HG02759 (cell line): ENCODE measurements around the gene PEF1.
"Not testable (repeated sequence)": the region's sequence is repeated elsewhere in the genome, so short reads cannot be mapped to it uniquely, and the experiment has no call there.

ENCODE experiments used
- ATAC-seq: cut with Tn5 transposase; IDR thresholded peaks from one replicate; pipeline ENCODE4 v1.9.1; 2021; ENCODE audit warnings: mild to moderate bottlenecking, moderate library complexity; ENCODE audit not compliant: unreplicated experiment

Gene PEF1

GRCh38 chr1:31615939-31616338, 28.7 kb downstream of the PEF1 start:
- no peak for ATAC-seq

DNA sequence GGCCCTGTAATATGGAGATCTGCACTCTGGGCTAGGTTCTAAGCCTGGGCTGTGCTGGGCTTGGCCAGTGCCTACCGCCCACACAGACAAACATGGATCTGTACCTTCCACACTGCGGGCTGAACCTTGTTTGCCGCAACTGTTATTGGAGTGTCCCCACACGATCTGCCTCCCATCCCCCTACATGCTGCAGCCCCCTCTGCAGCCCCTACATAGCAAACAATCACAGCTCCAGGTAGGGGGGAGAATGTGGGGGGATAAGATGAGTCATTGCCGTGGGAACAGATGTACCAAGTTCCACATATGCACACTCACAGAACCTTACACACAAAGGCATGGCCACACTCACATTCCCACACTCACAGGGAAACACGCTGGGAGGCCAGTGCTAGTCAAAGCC, 29.3 kb downstream of the PEF1 start:
- ATAC-seq = no peak

GRCh38 chr1:31614414-31615005, 30.2 kb downstream of the PEF1 start:
- no peak for ATAC-seq

GRCh38 chr1:31609514-31610118, 35.1 kb downstream of the PEF1 start:
- ATAC-seq = no peak

DNA sequence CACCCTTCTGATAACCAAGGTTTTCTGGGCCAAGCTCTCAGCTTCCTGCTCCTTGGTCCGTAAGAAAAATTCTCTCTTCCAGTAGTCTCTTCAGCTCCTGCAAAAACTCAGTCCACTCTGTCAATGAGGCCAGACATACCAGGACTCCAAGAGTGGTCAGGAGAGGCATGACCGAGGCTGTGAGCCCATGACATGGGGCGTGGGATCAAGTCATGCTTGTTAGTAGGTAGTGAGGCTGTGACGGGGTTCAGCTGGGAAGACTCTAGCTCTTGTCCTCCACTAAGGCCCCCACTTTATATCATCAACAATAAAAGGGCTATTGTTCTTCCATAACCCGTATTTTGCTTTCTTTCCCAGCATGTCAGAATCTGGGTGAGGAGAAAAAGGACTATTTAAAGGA, 37.3 kb downstream of the PEF1 start:
- ATAC-seq = no peak

DNA sequence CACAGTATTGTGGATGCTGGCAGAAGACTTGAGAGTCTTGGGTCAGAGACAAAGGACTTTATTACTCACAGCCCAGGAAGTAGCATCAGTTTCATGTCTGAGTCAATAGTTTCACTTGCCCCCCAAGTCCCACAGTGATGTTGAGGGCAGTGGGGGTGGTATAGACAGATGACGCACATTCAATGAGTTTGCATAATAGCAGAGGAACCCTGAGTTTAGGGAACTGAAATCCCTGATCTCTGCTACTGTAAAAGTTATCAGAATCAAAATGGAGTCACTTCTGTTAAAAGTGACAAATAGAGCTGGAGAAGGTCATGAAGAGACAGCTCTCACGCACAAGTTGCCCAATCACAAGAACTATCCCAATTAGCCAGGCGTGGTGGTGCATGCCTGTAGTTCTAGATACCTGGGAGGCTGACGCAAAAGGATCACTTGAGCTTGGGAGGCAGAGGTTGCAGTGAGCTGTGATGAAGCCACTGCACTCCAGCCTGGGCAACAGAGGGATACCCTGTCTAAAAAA, 38.7 kb downstream of the PEF1 start:
- peak; percentile 81 for ATAC-seq

DNA sequence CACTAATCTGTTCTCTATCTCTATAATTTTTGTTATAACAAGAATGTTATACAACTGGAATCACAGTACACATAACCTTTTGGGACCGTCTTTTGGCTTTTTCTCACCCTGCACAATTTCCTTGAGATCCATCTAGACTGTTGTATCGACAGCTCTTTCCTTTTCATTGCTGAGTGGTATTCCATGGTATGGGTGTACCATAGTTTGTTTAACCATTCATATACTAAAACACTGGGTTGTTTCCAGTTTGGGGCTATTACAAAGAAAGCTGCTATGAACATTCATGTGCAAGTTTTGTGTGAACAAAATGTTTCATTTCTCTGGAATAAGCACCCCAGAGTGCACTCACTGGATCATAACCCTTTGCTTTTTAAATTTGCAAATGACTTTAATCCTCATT, 42.6 kb downstream of the PEF1 start:
- ATAC-seq = no peak

GRCh38 chr1:31600641-31601040, 44.0 kb downstream of the PEF1 start:
- ATAC-seq = no peak

GRCh38 chr1:31598980-31599379, 45.7 kb downstream of the PEF1 start:
- ATAC-seq = no peak

- ATAC-seq = no peak
Observed at GRCh38 chr1:31596737-31597097, 48.0 kb downstream of the PEF1 start.

DNA sequence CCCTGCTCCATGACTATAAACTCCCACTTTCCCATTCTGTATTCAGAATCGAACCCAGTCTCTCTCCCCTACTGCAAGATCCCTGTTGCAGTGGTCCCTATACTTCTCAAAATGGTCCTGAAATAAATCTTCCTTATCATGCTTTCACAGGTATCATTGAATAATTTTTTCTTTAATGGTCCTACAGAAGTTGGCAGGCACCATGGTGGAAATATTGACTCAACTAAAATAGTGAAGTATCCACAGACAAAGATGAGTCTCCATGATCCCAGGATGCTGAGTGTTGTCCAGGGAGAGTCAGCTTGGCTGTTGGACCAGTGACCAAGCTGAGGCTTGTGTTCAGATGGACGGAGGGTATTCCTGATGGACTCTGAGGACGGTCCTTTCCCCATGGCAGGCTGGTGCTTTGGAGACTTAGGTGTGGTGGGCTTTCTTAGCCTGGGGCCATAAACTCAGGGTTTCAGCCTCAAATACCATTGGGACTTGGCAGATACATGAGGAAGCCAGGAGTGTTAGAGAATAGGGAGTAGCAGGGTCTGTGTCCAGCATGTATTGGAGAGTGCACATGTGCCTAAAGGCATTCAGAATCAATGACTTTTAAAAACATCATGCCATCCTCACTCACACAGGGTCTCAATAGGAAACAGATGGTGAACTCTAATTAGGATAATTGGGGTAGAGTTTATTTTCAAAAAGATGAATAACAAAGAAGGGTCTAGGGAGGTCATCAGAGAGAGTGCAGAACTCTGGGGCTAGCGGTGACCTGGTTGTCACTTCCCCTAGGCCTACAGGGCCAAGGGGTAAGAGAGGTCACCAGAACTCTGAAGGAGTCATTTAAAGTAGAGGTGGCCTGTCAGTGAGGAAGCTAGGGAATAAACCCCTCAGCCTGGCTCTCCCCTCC, 48.6 kb downstream of the PEF1 start:
- no peak for ATAC-seq

DNA sequence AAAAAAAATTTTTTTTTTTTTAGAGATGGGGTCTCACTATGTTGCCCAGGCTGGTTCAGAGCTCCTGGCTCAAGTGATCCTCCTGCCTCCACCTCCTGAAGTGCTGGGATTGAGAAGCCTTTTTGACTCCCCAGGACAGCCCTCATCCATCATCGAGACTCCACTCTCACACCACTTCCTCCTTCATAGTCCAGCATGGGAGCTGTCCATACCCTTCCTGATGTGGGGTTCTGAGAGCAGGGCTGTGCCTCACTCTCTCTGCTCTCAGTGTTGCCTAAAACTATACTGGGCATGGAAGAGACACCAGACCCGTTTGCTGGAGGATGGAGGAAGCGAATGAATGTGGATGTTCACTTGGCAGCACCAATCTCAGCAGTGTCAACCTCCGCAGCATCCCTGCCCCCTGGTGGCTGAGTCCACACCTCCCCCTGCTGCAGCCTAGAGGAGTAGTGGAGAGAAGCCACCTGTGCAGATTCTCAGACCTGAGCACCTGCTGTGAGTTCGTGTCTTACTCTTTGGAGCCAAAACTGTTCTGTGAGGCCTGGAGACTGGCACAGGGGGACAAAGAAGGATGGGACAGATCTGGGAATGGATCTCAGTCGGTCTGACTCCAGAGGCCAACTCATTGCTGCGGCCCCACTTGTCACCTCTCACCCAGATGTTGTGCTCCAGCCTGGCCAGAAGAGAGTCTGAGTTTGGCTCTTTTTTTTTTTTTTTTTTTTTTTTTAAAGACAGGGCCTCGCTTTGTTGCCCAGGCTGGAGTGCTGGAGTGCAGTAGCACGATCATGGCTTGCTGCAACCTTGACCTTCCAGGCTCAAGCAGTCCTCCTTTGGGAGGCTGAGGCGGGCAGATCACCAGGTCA, 50.7 kb downstream of the PEF1 start:
- ATAC-seq = no peak

DNA sequence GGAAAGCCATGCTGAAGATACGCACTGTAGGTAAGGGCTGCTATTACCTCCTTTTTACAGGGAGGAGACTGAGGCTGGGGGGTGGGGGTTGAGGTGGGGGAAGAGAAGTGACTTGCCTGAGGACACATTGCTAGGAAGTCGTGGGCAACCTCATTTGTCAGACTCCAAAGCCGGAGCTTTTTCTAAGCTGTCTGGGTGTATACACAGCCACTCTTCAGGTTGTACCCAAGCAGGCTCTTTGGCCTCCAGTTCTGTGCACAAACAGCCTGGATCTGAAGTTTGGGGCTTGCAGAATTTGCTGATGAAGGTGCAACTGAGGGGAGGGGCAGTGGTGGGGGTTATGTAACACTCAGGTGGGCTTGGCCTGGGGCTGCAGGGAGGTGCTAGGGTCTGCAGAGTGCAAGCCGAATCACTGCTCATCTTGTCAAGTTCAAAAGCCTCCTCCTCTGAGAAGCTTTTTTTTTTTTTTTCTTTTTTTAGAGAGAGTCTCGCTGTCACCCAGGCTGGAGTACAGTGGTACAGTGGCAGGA, 51.5 kb downstream of the PEF1 start:
- ATAC-seq = no peak

DNA sequence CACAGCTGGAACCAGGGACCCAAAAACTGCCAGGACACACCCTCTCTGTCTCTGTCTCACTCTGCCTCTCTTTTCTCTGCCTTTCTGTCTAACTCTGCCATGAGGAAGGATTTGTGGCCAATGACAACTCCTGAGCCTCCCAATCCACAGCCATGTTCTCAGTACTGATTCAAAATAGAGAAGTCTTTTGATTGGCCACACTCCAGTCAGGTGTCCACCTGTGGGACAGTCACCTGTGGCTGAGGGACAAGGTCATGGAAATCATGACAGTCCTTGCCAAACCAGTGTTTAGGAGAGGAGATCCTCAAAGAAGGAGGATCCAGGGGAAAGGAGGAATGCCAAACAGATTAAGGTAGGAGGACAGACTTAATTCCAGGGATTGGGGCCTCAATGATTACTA, 52.5 kb downstream of the PEF1 start:
- ATAC-seq = no peak

- no peak for ATAC-seq
Observed at GRCh38 chr1:31591425-31592093, 53.1 kb downstream of the PEF1 start.

DNA sequence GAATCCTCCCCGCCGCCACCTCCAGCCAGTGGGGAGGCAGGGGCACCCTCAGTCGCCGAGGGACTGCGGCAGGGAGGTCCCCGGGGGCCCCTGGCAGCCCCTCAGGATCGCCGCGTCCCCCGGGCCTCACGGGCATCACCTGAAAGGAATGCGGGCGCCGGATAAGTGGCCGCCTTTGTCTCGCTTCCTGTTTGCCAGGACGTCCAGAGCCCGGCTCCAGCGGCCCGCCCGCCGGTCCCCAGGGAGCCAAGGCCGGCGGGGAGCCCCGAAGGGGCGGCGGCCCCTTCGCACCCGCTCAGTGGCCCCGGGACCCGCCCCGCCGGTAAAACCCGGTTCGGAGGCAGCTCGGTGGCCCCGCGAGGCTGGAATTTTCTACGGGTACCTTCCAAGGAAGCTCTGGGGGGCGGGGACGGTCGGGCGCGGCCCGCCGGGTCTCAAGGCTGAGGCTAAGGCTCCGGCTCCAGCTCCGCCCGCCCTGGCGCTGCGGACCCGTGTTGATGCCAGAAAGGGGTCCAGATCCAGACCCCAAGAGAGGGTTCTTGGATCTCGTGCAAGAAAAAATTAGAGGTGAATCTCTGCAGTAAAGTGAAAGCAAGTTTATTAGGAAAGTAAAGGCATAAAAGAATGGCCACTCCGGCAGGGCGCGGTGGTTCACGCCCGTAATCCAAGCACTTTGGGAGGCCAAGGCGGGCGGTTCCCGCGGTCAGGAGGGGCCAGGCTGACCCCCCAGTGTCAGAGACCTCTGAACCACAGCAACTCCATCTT, 55.7 kb downstream of the PEF1 start:
- ATAC-seq = no peak

- no peak for ATAC-seq
Observed at GRCh38 chr1:31587720-31588423, 56.8 kb downstream of the PEF1 start.

GRCh38 chr1:31587328-31587699, 57.4 kb downstream of the PEF1 start:
- ATAC-seq = not testable (repeated sequence)
